HG03139 (cell line): ENCODE results near the gene SLCO3A1.
"Not testable (repeated sequence)": the region's sequence is repeated elsewhere in the genome, so short reads cannot be mapped to it uniquely, and the experiment has no call there.

Experiments
- ATAC-seq: cut with Tn5 transposase; IDR thresholded peaks from one replicate; pipeline ENCODE4 v1.9.1; 2021; ENCODE audit not compliant: unreplicated experiment

The SLCO3A1 gene

DNA sequence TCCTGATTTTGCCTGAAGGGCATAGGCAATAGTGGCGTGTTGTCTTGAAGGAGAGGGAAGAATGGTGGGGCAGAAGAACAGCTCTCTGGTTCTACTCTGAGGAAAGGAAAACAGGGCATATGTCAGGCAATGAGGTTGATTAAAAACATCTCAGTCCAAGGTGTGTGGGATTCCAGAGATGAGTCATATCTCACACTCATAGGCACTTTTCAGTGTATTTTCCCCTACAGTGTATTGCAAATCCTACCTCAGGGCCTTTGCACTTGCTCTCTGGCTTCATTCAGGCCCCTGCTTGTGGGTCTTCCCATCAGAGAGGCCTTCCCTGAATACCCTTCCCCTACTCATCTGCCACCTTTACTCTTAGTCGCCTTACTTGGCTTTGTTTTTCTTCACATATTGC lies 107.8 kb downstream of the SLCO3A1 start:
- no peak for ATAC-seq

DNA sequence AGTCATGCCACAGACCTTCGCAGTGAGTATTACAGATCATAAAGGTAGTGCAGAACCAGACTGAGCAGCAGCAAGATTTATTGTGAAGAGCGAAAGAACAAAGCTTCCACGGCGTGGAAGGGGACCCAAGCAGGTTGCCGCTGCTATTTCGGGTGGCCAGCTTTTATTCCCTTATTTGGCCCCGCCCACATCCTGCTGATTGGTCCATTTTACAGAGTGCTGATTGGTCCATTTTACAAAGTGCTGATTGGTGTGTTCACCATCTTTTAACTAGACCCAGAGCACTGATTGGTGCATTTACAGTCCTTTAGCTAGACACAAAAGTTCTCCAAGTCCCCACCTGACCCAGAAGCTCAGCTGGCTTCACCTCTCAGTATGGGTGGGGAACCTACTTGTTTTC lies 110.2 kb downstream of the SLCO3A1 start:
- not testable (repeated sequence) for ATAC-seq

DNA sequence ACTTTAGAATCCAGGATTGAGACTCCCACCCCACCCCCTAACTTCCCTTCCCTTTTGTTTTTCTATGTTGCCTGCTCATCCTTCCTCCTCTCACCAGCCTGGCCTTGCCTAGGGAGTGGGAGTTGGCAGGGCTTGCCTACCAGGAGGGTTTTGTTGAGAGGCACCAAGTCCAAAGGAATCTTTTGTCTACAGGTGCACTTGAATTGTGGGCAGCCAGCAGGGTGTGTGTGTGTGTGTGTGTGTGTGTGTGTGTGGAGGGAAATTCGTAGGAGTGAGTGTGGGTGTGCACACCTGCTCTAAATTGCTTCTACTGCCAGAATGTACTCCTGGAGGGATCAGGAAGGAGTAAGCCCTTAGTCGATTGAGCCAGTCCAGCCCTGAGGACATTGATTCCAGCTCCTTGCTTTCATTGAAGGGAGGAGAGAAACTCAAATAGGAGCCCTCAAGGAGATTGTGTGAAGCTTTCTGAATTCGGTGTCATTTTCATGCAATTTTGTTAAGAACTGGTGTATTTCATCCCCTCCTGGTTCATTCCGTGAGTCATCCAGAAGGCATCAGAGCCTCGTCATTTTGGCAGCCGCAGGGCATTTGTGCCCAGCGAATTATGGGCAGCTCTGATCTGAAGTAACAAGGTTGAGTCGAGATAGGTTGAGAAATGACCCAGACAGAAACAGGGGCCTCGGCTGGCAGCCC lies 112.1 kb downstream of the SLCO3A1 start:
- ATAC-seq, result no peak

DNA sequence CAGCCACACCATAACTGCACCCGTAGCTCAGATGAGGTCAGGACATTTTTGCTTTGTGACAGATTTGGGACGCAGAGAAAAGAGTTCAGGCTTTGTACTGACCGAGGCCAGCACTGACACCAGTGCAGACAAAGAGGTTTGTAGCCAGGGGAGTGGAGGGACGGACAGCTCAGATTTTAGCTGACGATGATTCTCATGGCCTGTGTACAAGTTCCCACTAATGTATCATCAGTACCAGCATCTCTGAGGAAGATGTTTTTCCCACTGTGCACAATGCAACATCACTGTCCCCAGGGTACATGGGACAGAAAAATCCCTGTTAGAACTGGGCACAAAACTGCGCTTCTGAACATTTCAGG lies 112.7 kb downstream of the SLCO3A1 start:
- ATAC-seq, result no peak

DNA sequence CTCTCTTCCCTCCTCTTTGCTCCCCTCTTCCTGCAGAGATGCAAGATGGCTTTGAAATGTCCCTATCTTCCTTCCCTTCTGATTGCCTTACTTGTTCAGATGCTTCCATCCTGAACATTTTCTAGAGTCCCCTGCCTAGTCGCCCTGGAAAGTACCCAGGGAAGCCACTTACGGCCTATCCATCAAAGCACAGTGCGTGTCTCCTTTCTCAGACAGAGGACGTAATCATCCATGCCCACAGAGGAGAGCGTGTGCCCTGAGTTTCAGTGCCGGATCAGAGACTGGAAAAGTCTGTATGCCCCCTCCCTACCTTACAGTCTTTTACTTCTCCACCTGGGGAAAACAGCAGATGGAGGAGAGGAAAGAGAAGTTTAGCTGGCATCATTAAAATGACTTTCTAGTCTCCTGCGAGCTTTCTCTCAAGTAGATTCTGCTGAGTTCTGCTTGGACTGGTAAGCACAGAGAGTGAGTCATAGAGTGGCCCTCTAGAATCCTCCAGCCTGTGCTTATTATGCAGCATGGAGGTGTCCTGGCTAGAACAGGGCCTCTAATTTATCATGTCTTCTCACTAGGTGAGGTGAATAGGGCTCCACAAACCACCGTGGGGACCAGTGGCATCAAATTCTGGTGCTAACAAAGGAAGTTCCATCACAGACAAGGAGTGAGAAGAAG lies 114.6 kb downstream of the SLCO3A1 start:
- no peak for ATAC-seq

DNA sequence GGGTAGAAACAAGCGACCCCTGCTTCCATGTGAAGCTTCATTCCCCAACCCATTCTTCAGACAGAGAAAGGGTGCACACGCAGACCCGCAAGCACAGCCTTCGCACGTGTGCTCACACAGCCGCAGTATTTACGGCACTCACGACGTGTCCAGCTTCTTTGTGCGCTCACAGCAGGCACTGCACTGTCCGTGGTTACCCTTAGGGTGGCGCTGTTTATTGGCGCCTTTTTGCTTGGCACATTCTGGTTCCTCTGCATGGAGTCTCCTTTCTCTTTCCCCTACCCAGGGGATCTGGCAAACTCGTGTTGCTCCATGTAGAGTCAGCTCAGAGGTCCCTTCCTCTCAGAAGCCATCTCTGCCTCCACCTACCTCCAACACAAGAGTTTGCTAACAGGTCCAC lies 115.1 kb downstream of the SLCO3A1 start:
- ATAC-seq, result no peak

DNA sequence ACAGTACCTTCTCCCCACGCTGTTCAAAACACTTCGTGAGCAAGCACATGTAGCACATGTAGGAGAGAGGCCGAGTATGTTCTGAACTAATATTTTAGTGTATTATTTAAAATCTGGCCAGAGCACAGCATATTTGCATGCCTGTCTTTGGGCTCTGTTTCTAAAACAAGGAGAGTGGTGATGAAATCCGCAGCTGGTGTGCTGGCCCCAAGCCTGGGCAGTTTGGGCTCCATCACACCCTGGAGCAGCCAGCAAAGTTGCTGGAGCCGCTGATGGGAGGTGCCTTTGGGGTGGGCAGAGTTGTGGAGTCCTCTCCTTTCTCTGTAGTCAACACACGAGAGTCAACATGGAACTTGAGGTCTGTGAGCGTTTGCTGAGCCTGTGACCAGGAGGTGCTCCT lies 116.6 kb downstream of the SLCO3A1 start:
- ATAC-seq, result no peak

DNA sequence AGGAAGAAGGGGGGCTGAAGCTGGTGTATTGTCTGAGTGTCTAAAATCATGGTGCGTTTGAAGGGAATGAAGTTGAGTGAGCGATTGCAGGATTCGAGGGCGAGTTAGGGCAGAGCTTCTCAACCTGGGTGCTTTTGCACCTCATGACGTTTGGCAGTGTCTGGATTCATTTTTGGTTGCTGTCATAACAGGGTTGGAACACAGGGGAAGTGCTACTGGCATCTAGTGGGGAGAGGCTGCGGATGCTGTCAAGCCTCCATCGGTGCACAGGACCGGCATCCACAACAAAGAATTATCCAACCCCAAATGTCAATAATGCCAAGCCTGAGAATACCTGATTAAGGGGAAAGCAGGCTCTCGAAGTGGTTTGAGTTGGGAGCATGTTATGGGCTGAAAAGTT lies 120.0 kb downstream of the SLCO3A1 start:
- ATAC-seq, result no peak

DNA sequence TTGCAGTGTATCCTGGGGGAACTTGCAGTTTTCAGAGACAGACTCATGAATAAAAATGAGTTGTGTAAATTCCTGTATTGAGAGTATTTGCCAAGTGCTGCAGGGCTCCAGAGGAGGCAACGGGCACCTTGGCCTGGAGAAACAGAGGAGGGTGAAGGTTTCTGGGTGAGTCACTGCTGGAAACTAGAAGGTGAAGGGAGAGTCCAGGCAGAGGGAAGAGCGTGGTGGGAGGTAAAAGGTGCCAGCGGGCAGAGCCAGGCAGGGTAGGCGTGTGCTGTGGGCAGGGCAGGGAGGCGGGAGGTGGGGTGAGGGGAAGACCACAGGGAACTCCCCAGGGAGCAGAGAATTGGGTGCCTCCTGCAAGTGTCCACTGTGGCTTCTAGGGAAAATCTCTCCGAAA lies 120.8 kb downstream of the SLCO3A1 start:
- ATAC-seq, result no peak

DNA sequence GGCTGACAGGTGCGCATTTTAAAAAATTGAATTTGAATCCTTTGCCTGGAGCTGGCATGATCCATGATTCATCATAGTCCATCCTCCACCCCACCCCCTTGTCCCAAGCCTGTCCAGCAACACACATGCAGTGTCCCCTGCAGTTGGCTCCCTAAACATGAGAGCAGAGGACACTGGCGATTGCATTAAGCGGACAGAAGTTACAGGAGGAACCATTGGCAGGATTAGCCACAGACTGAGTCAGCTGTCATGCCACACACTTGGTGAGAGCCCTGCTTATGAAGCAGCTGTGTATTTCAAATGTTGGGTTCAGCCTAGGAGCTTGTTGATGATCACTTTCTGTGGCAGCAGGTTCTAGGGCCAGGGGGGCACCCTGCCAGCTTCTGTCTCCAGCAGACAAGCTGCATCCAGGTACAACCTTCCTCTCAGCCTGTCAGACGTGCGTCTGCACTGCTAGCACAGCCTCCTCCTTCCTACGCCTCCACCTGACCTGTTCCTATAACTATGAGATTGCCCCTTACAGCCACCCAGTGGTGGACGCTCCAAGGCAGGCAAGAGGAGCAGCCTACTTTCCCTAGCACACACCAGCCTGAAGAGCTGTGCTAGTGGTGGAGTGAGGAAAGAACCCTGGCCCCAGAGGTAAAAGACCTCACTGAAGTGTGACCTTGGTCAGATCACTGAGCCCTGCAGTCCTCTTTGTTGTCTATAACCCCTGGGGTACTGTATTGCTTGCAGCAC lies 121.9 kb downstream of the SLCO3A1 start:
- ATAC-seq, result no peak

DNA sequence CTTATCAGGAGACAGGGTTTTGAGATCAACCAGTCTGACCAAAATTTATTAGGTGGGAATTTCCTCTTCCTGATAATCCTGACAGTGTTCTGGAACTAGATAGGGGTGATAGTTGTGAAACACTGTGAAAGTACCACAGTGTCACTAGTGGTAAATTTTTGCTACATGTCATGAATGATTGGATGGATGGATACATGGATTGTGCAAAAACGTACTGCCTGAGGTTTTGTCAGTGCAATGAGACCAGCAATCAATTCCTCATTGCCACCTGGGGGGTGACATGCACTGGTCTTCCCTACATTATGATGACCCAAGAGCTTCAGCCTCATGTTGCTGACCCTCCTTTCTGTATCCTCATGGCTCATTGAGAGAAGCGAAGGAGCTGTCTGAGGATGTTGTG lies 123.5 kb downstream of the SLCO3A1 start:
- no peak for ATAC-seq

DNA sequence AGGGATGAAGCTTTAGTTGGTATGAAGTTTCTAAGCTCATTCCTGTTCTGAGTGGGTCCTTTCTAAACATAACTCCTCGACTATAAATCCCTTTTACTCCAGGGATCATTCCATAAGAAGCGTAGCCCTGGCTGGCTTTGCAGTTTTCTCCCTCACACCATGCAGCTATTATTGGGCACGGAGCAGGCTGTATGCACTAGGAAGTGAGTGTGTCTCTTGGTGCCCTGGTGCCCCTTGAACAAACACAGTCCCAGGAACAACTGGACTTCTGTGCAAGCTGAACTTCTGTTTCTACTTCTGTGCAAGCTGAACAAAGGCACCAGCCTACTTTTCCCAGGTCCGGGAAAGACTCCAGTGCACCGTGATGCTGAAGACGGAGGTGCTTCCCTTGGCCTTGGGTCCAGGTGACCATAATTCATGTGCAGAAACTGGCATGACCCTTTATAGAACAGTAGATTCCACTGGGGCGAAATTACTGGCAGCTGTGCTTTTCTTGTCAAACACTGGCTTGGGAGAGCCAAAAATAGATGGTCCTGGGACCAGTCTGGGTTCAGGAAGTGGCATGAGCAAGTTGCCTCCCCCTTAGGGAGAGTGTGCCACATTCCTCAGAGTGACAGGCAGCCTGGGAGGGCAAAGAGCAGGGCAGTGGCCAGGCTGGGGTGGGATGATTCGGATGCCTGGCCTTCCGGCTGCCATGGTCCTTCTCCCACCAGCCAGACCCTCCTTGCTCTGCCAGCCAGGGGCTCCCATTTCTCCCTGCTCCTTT lies 127.2 kb downstream of the SLCO3A1 start:
- no peak for ATAC-seq

DNA sequence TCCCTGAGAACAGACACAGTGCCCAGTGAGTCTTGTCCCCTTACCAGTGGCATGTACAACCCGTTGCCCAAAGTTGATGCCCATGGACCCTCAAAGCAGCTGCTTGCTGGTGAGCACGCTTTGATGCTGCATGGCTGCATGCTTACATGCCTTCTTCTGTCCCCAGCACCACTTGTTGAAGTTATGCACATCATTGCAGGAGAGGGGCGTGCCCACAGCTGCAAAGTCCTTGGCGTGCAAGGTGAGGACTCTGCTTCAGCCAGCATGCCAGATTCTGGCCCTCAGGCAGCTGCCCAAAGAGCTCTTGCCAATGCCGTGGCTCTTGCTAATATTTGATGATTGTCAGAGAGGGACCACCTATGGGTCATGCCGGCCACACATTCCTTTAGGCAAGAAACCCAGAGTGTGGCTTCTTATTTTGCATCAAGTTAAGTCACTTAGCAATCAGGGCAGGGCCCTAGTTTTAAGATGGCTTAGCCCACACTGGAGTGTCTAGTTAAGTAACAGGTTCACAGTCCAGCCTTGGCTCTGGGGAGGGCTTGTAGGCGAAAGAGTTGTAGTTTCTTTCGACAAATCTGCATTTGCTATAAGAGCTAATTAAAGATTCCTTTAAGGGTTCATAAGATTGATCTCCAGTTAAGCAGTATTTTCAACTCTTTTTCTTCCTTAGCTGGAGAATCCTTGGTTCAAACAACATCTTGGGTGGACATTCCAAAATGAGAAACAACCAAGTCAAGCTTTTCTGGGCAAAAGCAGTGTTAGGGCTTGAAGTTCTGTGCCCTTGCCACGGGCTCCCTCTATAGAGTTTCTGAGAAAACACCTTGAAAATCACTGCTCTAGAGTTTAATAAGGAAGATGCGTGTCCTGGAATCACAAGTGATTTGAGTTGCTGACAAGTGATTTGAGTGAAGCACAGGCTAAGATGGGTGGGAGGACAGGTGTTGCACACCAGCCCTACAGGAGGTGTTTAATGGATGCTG lies 128.6 kb downstream of the SLCO3A1 start:
- no peak for ATAC-seq

DNA sequence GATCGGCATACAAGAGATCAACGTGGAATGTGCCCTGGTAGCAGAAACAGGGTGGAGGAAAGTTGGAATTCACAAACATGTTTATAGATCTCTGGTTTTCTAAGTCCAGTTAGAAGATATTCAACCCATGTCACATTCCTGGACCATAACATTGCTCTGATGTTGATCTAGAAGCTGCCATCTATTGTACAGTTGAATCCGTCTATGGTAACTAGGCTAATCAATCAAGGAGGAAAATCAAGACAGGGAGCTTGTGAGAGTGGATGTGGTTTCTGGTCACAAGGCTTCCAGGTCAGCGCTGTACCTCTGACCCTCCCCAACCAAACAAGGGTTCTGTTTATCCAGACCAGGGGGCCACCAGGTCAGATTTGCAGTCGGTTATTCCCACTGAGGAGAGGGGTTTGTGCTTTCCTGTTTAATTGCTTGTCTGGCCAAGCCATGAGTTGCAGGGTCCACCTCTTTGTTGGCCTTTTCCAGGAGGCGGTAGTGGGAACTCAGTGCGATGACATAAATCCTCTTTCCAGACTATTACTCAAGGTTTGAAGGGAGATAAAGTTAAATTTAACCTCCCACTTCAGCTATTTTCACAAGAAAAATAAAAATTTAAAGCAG lies 130.3 kb downstream of the SLCO3A1 start:
- ATAC-seq, result no peak

DNA sequence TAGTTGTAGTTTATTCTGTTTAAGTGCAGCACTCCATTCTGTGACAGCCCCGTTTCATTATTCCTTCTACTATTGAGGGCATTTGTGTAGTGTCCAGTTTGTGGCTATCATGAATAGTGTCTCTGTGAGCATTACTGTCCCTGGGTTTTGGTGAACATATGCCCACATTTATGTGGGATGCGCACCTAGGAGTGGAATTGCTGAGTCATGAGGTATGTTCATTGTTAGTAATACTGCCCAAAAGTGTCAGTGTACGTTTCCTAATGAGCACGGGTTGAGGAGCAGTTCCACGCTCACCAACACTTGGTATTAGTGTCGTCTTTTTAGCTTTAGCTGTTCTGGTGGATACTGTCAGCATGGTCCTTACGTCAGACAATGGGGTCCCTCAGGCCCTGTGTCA lies 131.8 kb downstream of the SLCO3A1 start:
- no peak for ATAC-seq

DNA sequence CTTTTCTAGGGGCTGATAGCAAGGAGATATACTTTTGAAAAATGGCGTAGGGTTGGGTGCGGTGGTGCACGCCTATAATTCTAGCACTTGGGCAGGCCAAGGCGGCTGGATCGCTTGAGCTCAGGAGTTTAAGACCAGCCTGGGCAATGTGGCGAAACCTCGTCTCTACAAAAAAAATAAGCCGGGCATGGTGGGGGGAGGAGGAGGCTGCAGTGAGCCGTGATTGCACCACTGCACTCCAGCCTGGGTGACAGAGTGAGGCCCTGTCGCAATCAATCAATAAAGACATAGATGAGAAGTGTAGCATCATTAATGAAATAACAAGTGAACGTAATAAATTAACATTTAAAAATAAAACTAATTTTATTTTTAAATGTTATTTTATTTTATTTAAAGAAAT lies 134.6 kb downstream of the SLCO3A1 start:
- no peak for ATAC-seq

DNA sequence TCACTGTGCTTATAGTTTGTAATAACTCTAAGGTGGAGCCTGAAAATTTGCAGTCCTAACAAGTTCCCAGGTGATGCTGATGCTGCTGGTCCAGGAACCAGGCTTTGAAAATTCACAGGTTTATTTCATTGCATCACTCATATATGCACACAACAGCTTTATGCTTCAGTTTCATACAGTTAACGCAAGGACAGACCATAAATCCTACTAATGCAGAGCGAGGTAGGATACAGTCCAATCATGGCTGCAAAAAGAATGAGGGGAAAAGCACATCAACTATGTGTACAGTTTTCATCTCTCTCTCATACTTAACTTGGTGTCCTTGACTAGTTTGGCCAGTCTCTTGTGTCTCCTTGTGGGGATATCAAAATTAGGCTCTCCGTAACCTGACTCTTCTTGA lies 135.1 kb downstream of the SLCO3A1 start:
- ATAC-seq, result no peak

DNA sequence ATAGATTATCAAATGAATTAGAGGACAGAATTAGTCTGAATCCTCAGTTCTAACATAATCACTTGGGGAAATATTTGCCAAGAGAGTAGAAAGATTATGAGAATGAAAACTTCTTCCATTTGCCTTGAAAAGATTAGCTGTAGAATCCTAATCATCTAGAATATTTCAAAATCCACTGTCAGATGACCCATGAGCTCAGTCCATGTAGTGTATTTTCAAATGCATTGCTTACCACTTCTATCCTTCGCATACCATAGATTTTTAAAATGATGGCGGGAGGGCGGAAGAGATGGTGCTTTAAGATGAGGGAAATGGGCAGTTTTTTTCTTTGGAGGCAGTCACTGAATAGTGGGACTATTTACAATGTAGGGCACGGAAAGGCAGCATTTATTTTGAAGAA lies 136.3 kb downstream of the SLCO3A1 start:
- ATAC-seq, result no peak

DNA sequence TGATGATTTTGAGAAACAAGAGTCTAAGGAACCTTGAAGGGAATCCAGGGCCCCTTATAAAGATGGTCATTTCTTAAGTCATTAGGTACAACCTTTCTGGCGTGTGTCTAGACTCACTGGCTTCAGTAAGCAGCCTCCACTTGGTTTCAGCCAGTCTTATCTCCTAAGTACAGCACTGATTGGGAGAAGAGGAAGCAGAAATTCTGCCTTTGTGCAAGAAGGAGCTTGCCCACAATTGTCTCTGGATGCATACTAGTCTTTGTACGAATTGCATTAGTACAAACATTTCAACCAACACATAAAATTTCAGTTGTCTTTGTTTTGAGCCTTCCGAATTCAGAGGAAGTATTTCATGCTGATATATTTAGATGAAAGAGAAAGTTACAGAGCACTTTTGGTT lies 139.4 kb downstream of the SLCO3A1 start:
- ATAC-seq, result no peak

DNA sequence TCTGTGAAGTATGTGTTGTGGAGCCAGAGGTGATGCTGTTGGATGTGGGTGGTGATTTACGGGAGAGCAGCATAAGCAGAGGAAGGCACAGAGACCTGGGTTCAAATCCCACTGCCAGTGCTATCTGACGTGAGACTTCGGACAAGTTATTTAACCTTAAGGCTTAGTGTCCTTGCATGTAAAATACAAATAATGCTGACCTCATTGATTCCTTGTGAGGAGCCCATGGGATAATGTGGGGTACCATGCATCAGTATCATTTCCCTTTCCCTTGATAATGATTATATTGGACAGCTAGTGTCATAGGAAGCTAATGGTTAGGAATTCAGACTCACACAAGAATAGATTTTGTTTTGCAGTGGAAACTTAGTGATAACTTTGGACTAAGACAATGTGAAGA lies 141.6 kb downstream of the SLCO3A1 start:
- no peak for ATAC-seq
